GM12892 (cell line): ENCODE results near the gene EREG.

ENCODE experiments used
- DNase-seq: peaks from one replicate; pipeline ENCODE4 v3.0.0; 2011; ENCODE audit not compliant: insufficient read length
- FAIRE-seq: peaks from 2 replicates; lab custom pipeline; 2011; peaks lifted over from hg19 to GRCh38; lab: Jason Lieb, UNC
- POLR2A ChIP-seq: IDR thresholded peaks from 2 replicates; pipeline ENCODE4 v1.6.1; 2011; ENCODE audit warnings: low read depth, low read length, control low read depth
- POLR2AphosphoS5 ChIP-seq: IDR thresholded peaks from 2 replicates; pipeline ENCODE4 v1.6.1; 2011; ENCODE audit warnings: low read depth, low read length, control low read depth
- TAF1 ChIP-seq: IDR thresholded peaks from 2 replicates; pipeline ENCODE4 v1.6.1; 2011; ENCODE audit warnings: low read depth, mild to moderate bottlenecking, control low read depth, low read length, borderline replicate concordance

Gene EREG

GRCh38 chr4:74414149-74414809, 49.3 kb downstream of the EREG start:
- FAIRE-seq (no peak), DNase-seq (no peak)
- TF ChIP-seq TAF1 (no peak), POLR2A (no peak), POLR2AphosphoS5 (no peak)

- DNase-seq (no peak), FAIRE-seq (no peak)
- TF ChIP-seq POLR2AphosphoS5 (no peak), POLR2A (no peak), TAF1 (no peak)
Measured at GRCh38 chr4:74415602-74416300, 50.8 kb downstream of the EREG start.

- DNase-seq = no peak
- no peak for FAIRE-seq
- TF ChIP-seq TAF1 = no peak
- no peak for TF ChIP-seq POLR2A
- no peak for TF ChIP-seq POLR2AphosphoS5
Measured at GRCh38 chr4:74418063-74418670, 53.2 kb downstream of the EREG start.

GRCh38 chr4:74420863-74421262, 55.9 kb downstream of the EREG start:
- DNase-seq = no peak
- FAIRE-seq = no peak
- TF ChIP-seq POLR2A (no peak), TAF1 (no peak), POLR2AphosphoS5 (no peak)

- DNase-seq = no peak
- TF ChIP-seq POLR2A = no peak
- no peak for TF ChIP-seq TAF1
- TF ChIP-seq POLR2AphosphoS5 = no peak
- no peak for FAIRE-seq
Measured at GRCh38 chr4:74423104-74423503, 58.2 kb downstream of the EREG start.

- FAIRE-seq (no peak), DNase-seq (no peak)
- TF ChIP-seq POLR2AphosphoS5 (no peak), POLR2A (no peak), TAF1 (no peak)
Measured at GRCh38 chr4:74424111-74424510, 59.2 kb downstream of the EREG start.

- DNase-seq (no peak), FAIRE-seq (no peak)
- TF ChIP-seq TAF1 (no peak), POLR2A (no peak), POLR2AphosphoS5 (no peak)
Measured at GRCh38 chr4:74426101-74426500, 61.2 kb downstream of the EREG start.

- TF ChIP-seq POLR2A = no peak
- TF ChIP-seq TAF1 = no peak
- TF ChIP-seq POLR2AphosphoS5 = no peak
- no peak for DNase-seq
- no peak for FAIRE-seq
Measured at GRCh38 chr4:74428276-74428675, 63.3 kb downstream of the EREG start.

- TF ChIP-seq POLR2AphosphoS5 = no peak
- no peak for TF ChIP-seq POLR2A
- TF ChIP-seq TAF1 = no peak
- DNase-seq (no peak), FAIRE-seq (no peak)
Measured at GRCh38 chr4:74431113-74431826, 66.3 kb downstream of the EREG start.

GRCh38 chr4:74433043-74433442, 68.1 kb downstream of the EREG start:
- TF ChIP-seq TAF1 = no peak
- no peak for TF ChIP-seq POLR2A
- no peak for TF ChIP-seq POLR2AphosphoS5
- no peak for FAIRE-seq
- no peak for DNase-seq

GRCh38 chr4:74433541-74434172, 68.7 kb downstream of the EREG start:
- TF ChIP-seq POLR2AphosphoS5 (no peak), TAF1 (no peak), POLR2A (no peak)
- DNase-seq (no peak), FAIRE-seq (no peak)
